Cardiac fibroblast (primary cell): Measurements from ENCODE around the gene IL1RAPL2.
"Not testable (repeated sequence)": the region's sequence is repeated elsewhere in the genome, so short reads cannot be mapped to it uniquely, and the experiment has no call there.

Source experiments
- DNase-seq, 2 donors: peaks; one replicate each; pipeline versions ENCODE4 v3.0.0 to v3.0.0-alpha.2; 2010; ENCODE audit warnings: low read depth in 2 of 2
- H3K4me3 ChIP-seq, 2 donors: replicated peaks in 1 of 2; 1 replicate in 1 of 2; 2 replicates in 1 of 2; pipeline ENCODE4 v1.5.1; 2011; ENCODE audit warnings: low read depth in 2 of 2, low read length in 2 of 2, mild to moderate bottlenecking in 2 of 2, moderate library complexity in 1 of 2
- TF ChIP-seq, protein P1 (sequence below): IDR thresholded peaks from one replicate; pipeline ENCODE4 v1.5.1; 2011; ENCODE audit warnings: low read depth, mild to moderate bottlenecking, low read length, inconsistent platforms

The IL1RAPL2 gene

DNA sequence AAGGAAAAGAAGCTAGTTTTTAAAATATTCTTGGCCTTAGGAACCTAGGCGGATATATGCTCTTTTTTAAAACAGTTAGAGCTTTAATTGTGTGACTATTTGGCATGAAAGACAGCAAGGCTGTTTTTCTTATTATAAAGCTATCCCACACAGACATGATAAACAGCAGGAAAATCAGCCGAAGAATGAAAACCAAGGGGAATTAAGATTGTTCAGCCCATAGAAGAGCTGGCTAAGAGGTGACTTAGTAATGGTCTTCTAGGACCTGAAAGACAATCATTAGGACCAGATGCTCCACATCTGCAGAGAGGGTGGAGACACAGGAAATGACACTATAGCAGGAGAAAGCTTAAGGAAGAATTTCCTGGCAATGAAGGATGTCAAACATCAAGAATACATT lies 1085.0 kb downstream of the IL1RAPL2 start:
- TF ChIP-seq, protein P1, sequence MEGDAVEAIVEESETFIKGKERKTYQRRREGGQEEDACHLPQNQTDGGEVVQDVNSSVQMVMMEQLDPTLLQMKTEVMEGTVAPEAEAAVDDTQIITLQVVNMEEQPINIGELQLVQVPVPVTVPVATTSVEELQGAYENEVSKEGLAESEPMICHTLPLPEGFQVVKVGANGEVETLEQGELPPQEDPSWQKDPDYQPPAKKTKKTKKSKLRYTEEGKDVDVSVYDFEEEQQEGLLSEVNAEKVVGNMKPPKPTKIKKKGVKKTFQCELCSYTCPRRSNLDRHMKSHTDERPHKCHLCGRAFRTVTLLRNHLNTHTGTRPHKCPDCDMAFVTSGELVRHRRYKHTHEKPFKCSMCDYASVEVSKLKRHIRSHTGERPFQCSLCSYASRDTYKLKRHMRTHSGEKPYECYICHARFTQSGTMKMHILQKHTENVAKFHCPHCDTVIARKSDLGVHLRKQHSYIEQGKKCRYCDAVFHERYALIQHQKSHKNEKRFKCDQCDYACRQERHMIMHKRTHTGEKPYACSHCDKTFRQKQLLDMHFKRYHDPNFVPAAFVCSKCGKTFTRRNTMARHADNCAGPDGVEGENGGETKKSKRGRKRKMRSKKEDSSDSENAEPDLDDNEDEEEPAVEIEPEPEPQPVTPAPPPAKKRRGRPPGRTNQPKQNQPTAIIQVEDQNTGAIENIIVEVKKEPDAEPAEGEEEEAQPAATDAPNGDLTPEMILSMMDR, result no peak
- DNase-seq, result peak; percentile 5 to 35
- H3K4me3 ChIP-seq, result no peak overlapping the region

DNA sequence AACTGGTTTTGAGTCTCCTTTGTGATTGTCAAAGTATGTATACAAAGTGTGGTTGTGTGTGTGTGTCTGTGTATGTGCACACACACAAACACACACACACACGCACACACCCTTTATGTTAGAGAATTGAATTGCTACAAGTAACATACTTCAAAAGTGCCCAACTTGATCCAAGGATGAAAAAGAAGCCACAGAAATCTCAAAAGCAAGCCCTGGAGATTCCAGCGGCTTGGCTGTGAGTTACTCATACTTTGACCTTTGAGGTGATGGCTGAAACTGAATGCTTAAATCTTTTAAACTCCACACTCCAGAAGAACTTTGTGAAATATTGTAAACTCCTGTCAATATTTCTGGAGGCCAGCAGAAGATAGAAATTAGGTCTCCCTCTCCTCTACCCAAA lies 1087.9 kb downstream of the IL1RAPL2 start:
- DNase-seq, result peak; percentile 13 to 31
- H3K4me3 ChIP-seq, result no peak overlapping the region
- TF ChIP-seq, protein P1, result no peak

DNA sequence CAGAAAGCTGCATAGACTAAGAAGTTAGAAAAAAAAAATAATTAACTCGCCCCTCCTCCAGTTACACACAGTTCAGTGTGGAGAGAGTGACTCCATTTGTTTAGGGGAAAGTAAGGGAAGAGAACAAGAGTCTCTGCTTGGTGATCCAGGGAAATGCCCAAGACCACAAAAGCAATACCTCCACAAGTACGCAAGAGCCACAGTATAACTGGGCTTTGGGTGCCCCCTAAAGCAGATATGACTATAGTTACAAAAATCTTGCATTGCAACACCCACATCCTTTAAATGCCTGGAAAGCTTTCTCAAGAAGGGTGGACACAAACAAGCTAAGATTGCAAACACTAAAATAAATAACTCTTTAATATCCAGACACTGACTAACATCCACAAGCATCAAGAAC lies 1092.1 kb downstream of the IL1RAPL2 start:
- no peak overlapping the region for H3K4me3 ChIP-seq
- TF ChIP-seq, protein P1, result no peak
- peak; percentile 78 to 87 for DNase-seq

DNA sequence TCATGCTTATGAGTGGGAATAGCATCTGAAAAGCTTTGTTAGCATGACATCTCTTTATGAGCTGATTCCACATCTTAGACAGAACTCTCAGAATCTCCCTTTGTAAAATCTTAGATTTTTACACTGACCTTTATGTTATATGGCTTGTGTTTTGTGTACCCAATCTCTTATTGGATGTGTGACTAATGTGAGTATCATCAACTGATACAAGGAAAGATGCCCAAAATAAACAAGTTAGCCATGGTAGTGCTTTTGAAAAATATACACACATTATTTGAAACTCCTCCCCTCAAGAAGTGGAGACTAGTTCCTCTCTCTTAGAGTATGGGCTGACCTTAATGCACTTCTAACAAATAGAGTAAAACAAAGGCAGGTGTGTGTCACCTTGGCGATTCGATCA lies 1096.2 kb downstream of the IL1RAPL2 start:
- no peak overlapping the region for H3K4me3 ChIP-seq
- TF ChIP-seq, protein P1, result no peak
- no peak for DNase-seq

DNA sequence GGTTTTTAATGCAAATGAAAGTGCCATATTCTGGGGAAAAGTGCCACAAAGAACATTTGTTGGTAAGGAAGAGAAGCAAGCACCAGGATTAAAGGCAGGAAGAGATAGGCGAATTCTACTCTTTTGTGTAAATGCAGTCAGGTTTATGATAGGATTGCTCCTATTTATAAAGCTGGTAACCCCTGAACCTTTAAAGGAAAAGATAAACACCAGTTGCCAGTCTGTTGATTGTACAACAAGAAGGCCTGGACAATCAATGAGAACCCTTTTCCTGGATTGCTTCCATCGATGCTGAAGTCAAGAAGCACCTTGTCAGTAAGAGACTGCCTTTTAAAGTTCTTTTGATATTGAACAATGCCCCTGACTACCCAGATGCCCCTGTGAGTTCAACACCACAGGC lies 1098.2 kb downstream of the IL1RAPL2 start:
- TF ChIP-seq, protein P1, result no peak

DNA sequence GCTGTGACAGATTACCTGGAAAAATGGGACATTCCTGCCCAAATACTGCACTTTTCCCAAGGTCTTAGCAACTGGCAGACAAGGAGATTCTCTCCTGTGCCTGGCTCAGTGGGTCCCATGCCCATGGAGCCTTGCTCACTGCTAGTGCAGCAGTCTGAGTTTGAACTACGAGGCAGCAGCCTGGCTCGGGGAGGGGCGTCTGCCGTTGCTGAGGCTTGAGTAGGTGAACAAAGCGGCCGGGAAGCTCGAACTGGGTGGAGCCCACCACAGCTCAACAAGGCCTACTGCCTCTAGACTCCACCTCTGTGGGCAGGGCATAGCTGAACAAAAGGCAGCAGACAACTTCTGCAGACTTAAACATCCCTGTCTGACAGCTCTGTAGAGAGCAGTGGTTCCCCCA lies 1118.3 kb downstream of the IL1RAPL2 start:
- not testable (repeated sequence) for DNase-seq

More for the DNA sequence above, 1098.2 kb downstream of the IL1RAPL2 start:
- H3K4me3 ChIP-seq, result no peak overlapping the region
- no peak for DNase-seq

DNA sequence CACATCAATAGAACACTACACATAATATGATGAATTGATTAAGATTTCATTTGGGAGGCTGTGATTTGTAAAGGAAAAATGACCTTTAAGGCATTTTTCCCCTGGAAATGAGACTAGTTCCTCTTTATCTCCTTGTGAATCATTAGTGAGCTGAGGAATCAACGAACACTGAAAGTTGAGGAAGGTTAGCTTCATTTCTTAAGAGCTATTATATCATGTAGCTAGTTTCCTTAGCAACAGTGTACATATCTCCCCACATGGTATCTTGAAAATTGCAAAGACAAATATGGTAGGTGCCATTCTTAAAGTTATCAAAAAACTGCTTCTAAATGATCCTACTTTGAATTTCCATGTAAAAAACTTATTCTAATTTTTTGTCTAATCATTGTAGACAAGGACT lies 1128.8 kb downstream of the IL1RAPL2 start:
- TF ChIP-seq, protein P1, result no peak
- DNase-seq, result no peak
- no peak overlapping the region for H3K4me3 ChIP-seq

More for the DNA sequence above, 1118.3 kb downstream of the IL1RAPL2 start:
- H3K4me3 ChIP-seq, result not testable (repeated sequence)

DNA sequence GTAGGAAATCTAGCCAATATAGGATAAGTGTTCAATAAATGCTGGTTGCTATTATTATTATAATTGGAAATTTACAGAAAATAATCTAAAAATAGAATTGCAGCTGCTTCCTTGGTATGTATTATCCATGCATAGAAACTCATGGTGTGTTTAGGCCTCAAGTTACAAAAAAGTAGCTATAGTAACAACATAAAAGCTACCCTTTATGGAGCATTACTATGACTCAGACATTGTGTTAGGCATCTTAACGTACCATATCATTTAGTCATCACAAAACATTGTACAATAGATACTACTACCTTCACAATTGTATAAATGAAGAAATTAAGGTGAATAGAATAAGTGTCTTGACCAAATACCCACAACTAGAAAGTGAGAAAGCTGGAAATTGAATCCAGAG lies 1129.5 kb downstream of the IL1RAPL2 start:
- DNase-seq, result peak; percentile 23 to 78
- no peak overlapping the region for H3K4me3 ChIP-seq
- TF ChIP-seq, protein P1, result no peak
